Upper lobe of left lung (tissue), 6 donors: ENCODE data around the gene TENM3. TPM values are rescaled to one million over a fixed set of nuclear protein-coding genes. Genes with fewer than 3 reads are reported as not detected.

Experiments used
- ATAC-seq, 2 donors: fragments of 200-7000 bp; cut with Tn5 transposase; one replicate each; pipeline ENCODE4 v1.9.1; 2022; ENCODE audit warnings: mild to moderate bottlenecking in 2 of 2, moderate library complexity in 2 of 2; ENCODE audit not compliant: low FRiP score in 2 of 2
- DNase-seq, 2 donors: peaks; one replicate each; pipeline ENCODE4 v3.0.0-alpha.2; 2019 to 2020
- H3K27ac ChIP-seq, 4 donors: fragments of 200-600 bp; sonication (generic); one replicate each; pipeline ENCODE4 v1.5.1; 2016 to 2019
- H3K27me3 ChIP-seq, 4 donors: fragments of 200-600 bp; sonication (generic); one replicate each; pipeline ENCODE4 v1.5.1; 2017 to 2019
- H3K36me3 ChIP-seq, 4 donors: fragments of 200-600 bp; sonication (generic); one replicate each; pipeline ENCODE4 v1.5.1; 2016 to 2019
- H3K4me1 ChIP-seq, 4 donors: fragments of 200-600 bp; sonication (generic); one replicate each; pipeline ENCODE4 v1.5.1; 2018 to 2019
- H3K4me3 ChIP-seq, 4 donors: fragments of 200-600 bp; sonication (generic); one replicate each; pipeline ENCODE4 v1.5.1; 2017 to 2019; ENCODE audit warnings: mild to moderate bottlenecking in 2 of 4, moderate library complexity in 1 of 4
- H3K9me3 ChIP-seq, 4 donors: fragments of 200-600 bp; sonication (generic); one replicate each; pipeline ENCODE4 v1.5.1; 2018 to 2019
- CTCF ChIP-seq, 6 experiments: fragments of 450-650 bp in 4 of 6; fragments of 200-600 bp in 2 of 6; sonication (generic) in 2 of 6; IDR thresholded peaks; one replicate each; pipeline ENCODE4 v1.5.1; 2016 to 2019; ENCODE audit warnings: antibody characterized with exemption in 6 of 6
- EP300 ChIP-seq, 4 donors: sonication (generic); formaldehyde crosslinking; IDR thresholded peaks; one replicate each; pipeline ENCODE4 v1.5.1; 2017; ENCODE audit warnings: antibody characterized with exemption in 4 of 4, control low read depth in 2 of 4
- POLR2A ChIP-seq, 4 donors: fragments of 450-650 bp; IDR thresholded peaks; one replicate each; pipeline ENCODE4 v1.5.1; 2016 to 2017; ENCODE audit warnings: antibody characterized with exemption in 4 of 4, mild to moderate bottlenecking in 2 of 4
- POLR2AphosphoS5 ChIP-seq, 2 donors: sonication (generic); formaldehyde crosslinking; IDR thresholded peaks; one replicate each; pipeline ENCODE4 v1.5.1; 2017; ENCODE audit warnings: antibody characterized with exemption in 2 of 2
- WGBS, 2 donors: methylation state at CpG; one replicate each; pipeline ENCODE4 v1.1.5; 2017 to 2018; 5-methylcytosine and 5-hydroxymethylcytosine counted together
- total RNA-seq, 6 donors: library from RNA; depleted of rRNA in 4 of 6; stranded (reverse); fragments of >200 nt in 4 of 6; gene quantifications; one replicate each; pipeline versions ENCODE4 v1.1.0 to v1.2.1, GENCODE V29; 2016 to 2021
- donor health status: DM: no; HTN: no; CAD: no; lungs with moderate emphysema.
- donor health status: DM: no; HTN: yes; CAD: no; lungs with severe emphysema.

TENM3 gene
- total RNA-seq, 6 donors from 2014 or later = 0.33 to 7.1 (median 1.1) TPM

- DNase-seq (no peak), ATAC-seq (no peak)
- no peak for TF ChIP-seq POLR2AphosphoS5 (IDR thresholded peaks at IDR 0.05)
- no peak for TF ChIP-seq CTCF (IDR thresholded peaks at IDR 0.05)
- TF ChIP-seq POLR2A (IDR thresholded peaks at IDR 0.05) = no peak
- TF ChIP-seq EP300 (IDR thresholded peaks at IDR 0.05) = no peak
- Histone ChIP-seq H3K36me3 (no peaks in the 10 kb centered on the region), H3K27me3 (no peaks in the 10 kb centered on the region), H3K27ac (no peak overlapping the region), H3K4me1 (peaks cover 0 to 3% (median 0%) of the 10 kb centered on the region in 4 donors), H3K4me3 (no peak overlapping the region), H3K9me3 (no peaks in the 10 kb centered on the region)
- 86 to 90% methylated on average over 6 of the region's 6 CpGs for WGBS, 2 donors
Measured at GRCh38 chr4:182208526-182209050, 34.6 kb upstream of the TENM3 start.

GRCh38 chr4:182212211-182212761 is 30.9 kb upstream of the TENM3 start:
- Histone ChIP-seq H3K27me3 (no peaks in the 10 kb centered on the region), H3K9me3 (no peaks in the 10 kb centered on the region), H3K27ac (no peak overlapping the region), H3K4me3 (no peak overlapping the region), H3K36me3 (no peaks in the 10 kb centered on the region), H3K4me1 (peaks cover 0 to 3% (median 0%) of the 10 kb centered on the region in 4 donors)
- DNase-seq (peak; percentile 45 to 78), ATAC-seq (peak; percentile 40 to 84)
- 45 to 47% methylated on average over 11 of the region's 11 CpGs for WGBS, 2 donors
- TF ChIP-seq EP300 (IDR thresholded peaks at IDR 0.05) = no peak
- TF ChIP-seq POLR2AphosphoS5 (IDR thresholded peaks at IDR 0.05) = no peak
- TF ChIP-seq POLR2A (IDR thresholded peaks at IDR 0.05) = no peak
- TF ChIP-seq CTCF (IDR thresholded peaks at IDR 0.05) = no peak

GRCh38 chr4:182213004-182213403 is 30.2 kb upstream of the TENM3 start:
- Histone ChIP-seq H3K4me1 (peaks cover 0 to 3% (median 0%) of the 10 kb centered on the region in 4 donors), H3K27ac (no peak overlapping the region), H3K9me3 (no peaks in the 10 kb centered on the region), H3K27me3 (no peaks in the 10 kb centered on the region), H3K4me3 (no peak overlapping the region), H3K36me3 (no peaks in the 10 kb centered on the region)
- DNase-seq (no peak), ATAC-seq (no peak)
- no peak for TF ChIP-seq POLR2A (IDR thresholded peaks at IDR 0.05)
- TF ChIP-seq EP300 (IDR thresholded peaks at IDR 0.05) = no peak
- no peak for TF ChIP-seq CTCF (IDR thresholded peaks at IDR 0.05)
- no peak for TF ChIP-seq POLR2AphosphoS5 (IDR thresholded peaks at IDR 0.05)
- 80 to 92% methylated on average over 1 of the region's 1 CpG for WGBS, 2 donors

GRCh38 chr4:182215148-182215547 is 28.1 kb upstream of the TENM3 start:
- TF ChIP-seq POLR2AphosphoS5 (IDR thresholded peaks at IDR 0.05) (no peak), POLR2A (IDR thresholded peaks at IDR 0.05) (no peak), EP300 (IDR thresholded peaks at IDR 0.05) (no peak), CTCF (IDR thresholded peaks at IDR 0.05) (no peak)
- Histone ChIP-seq H3K4me3 (no peak overlapping the region), H3K4me1 (peaks cover 0 to 3% (median 0%) of the 10 kb centered on the region in 4 donors), H3K36me3 (no peaks in the 10 kb centered on the region), H3K27me3 (no peaks in the 10 kb centered on the region), H3K27ac (no peak overlapping the region), H3K9me3 (no peaks in the 10 kb centered on the region)
- DNase-seq (no peak), ATAC-seq (no peak)
- WGBS, 2 donors = 57 to 64% methylated on average over 3 of the region's 3 CpGs

GRCh38 chr4:182216005-182216404 is 27.2 kb upstream of the TENM3 start:
- Histone ChIP-seq H3K9me3 (no peaks in the 10 kb centered on the region), H3K4me3 (no peak overlapping the region), H3K4me1 (peaks cover 0 to 3% (median 0%) of the 10 kb centered on the region in 4 donors), H3K36me3 (no peaks in the 10 kb centered on the region), H3K27me3 (no peaks in the 10 kb centered on the region), H3K27ac (no peak overlapping the region)
- TF ChIP-seq POLR2A (IDR thresholded peaks at IDR 0.05) = no peak
- TF ChIP-seq CTCF (IDR thresholded peaks at IDR 0.05) = no peak
- TF ChIP-seq EP300 (IDR thresholded peaks at IDR 0.05) = no peak
- TF ChIP-seq POLR2AphosphoS5 (IDR thresholded peaks at IDR 0.05) = no peak
- 70 to 71% methylated on average over 5 of the region's 5 CpGs for WGBS, 2 donors
- no peak for ATAC-seq
- no peak for DNase-seq
